GM18508 (cell line): ENCODE results near the gene SMIM45.

Source experiments
- ATAC-seq: cut with Tn5 transposase; IDR thresholded peaks from one replicate; pipeline ENCODE4 v1.9.1; 2021; ENCODE audit warnings: moderate number of reproducible peaks; ENCODE audit not compliant: insufficient read depth, unreplicated experiment

Gene SMIM45

DNA sequence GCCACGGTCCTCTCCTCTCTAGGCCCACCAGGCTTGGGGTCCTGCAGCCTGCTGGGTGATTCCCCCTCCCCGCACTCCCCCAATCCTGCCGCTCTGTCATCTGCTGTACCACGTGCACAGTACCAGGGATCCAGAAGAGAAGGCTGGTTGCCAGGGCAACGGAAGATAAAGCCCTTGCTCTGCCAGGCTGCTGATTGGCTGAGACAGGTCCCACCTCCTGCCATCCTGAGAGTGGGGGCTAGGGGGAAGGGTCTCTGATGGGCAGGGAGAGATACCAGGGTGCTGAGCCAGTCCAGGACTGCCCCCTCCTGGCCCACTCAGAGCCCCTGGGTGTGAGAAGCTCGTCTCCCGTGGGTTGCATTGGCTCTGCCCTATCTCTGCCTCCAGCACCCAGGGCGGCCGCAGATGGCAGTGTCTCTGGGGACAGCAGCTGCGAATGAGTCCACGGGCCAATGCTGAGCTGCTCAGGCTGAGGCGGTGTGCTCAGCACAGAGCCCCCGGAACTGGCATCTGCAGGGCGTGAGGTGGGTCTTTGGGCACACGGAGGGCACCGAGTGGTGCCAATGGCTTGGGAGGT lies at the start of gene SMIM45:
Gene SMIM45 (plus strand): TSS at position 253 of the 577 bp plus-strand sequence.
- no peak for ATAC-seq

DNA sequence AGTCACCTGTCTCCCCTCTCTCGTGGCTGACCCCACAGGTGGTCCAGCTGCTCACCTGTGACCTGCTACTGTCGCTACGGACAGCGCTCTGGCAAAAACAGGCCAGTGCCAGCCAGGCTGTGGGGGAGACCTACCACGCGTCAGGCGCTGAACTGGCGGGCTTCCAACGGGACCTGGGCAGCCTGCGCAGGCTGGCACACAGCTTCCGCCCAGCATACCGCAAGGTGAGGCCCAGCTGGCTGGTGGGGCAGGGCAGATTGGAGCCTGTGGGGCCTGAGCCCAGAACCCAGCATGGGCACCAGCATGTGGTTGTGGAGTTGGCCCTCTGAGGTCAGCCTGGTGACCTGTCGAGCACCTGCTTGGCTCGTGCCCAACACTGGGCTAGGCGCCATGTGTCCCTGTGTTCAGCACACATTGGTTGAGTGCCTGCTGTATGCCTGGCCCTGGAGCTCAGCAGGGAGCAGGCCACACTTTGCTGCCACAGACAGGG lies 49.0 kb upstream of the SMIM45 start:
- ATAC-seq, result no peak

- no peak for ATAC-seq
Measured at GRCh38 chr22:41904450-41905410, 47.2 kb upstream of the SMIM45 start.

GRCh38 chr22:41905411-41906202 lies 46.3 kb upstream of the SMIM45 start:
- ATAC-seq, result no peak

- ATAC-seq, result no peak
Measured at GRCh38 chr22:41906822-41907221, 45.1 kb upstream of the SMIM45 start.

- no peak for ATAC-seq
Measured at GRCh38 chr22:41907436-41908401, 44.2 kb upstream of the SMIM45 start.

DNA sequence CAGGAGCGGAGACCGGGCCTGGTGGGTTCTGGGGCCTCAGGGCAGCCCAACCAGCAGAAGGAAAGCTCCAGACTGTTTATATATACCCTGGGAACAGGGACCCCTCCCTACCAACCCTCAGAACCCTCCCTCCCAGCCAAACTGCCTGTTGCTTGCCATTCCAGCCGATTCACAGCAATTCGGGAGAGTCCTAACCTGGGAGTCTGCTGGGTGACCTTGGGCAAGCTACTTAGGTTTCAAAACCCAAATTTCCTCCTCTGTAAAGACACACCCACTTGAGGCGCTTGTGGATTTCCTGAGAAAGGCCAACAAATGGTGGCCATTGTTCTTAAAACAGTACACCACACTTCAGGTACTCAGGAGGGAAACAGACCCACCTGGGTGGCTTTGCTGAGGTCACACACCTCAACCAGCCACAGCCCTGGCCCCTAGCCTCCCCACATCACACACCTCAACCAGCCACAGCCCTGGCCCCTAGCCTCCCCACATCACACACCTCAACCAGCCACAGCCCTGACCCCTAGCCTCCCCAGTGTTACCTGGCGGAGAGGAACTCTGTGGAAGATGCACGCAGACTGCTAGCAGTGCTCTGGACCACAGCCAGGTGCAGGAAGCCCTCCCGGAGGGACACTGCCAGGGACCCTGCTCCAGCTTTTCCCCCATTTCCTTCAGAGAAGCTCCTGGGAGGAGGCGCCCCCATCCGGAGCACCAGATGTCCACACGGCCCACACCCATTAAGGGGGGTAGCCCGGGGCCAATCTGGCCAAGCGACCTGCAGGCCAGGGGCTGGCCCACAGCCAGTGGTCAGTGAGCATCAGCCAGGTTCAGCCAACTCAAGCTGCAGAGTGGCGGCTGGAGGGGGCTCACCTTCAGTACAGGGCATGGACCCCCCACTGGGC lies 43.3 kb upstream of the SMIM45 start:
- ATAC-seq, result no peak

- ATAC-seq, result no peak
Measured at GRCh38 chr22:41909310-41910049, 42.5 kb upstream of the SMIM45 start.

DNA sequence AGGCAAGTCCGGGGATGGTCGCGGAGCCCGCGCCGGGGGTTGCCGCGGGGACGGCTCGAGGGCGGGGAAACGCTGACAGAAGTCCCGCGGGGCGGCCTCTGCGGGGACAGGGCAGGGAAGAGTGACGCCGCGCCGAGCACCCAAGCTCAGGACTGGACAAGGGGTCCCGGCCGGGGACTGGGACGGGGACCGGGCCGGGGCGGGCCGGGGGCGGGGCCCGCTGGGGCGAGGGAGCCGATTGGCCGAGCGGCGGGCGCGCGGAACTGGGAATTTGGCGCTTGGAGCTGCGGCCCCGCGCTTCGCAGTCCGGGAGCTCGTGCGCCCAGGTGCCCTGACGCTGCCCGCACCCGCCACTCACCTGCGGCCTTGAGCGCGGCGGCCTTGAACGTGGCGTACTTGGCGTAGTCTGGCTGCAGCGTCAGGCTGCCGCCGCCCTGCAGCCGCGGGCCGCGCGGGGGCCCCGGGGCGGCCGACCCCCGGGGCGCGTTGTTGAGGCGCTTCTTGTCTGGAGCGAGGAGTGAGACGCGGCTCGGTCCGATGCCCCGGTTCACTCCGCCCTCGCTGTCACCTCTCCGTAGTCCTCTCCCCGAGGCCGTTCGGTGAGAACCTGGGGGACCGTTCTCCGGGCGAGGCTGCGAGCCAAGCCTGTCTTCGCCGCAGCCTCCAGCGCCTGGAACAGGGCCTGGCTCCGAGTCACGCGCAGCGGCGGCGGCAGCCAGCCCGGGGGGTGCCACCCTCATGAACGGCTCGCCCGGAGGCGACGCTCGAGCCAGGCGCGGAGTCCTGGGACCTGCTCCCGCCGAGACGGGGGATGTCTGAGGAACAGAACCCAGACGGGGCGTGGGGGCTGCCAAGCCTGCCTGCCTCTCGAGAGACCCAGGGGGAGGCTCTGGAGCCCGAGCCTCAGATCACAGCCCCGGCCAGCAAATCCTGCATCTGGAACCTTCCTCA lies 41.6 kb upstream of the SMIM45 start:
- ATAC-seq, result no peak

- no peak for ATAC-seq
Measured at GRCh38 chr22:41911001-41911611, 40.8 kb upstream of the SMIM45 start.

- ATAC-seq, result no peak
Measured at GRCh38 chr22:41912338-41913039, 39.5 kb upstream of the SMIM45 start.

- no peak for ATAC-seq
Measured at GRCh38 chr22:41913040-41913719, 38.8 kb upstream of the SMIM45 start.

DNA sequence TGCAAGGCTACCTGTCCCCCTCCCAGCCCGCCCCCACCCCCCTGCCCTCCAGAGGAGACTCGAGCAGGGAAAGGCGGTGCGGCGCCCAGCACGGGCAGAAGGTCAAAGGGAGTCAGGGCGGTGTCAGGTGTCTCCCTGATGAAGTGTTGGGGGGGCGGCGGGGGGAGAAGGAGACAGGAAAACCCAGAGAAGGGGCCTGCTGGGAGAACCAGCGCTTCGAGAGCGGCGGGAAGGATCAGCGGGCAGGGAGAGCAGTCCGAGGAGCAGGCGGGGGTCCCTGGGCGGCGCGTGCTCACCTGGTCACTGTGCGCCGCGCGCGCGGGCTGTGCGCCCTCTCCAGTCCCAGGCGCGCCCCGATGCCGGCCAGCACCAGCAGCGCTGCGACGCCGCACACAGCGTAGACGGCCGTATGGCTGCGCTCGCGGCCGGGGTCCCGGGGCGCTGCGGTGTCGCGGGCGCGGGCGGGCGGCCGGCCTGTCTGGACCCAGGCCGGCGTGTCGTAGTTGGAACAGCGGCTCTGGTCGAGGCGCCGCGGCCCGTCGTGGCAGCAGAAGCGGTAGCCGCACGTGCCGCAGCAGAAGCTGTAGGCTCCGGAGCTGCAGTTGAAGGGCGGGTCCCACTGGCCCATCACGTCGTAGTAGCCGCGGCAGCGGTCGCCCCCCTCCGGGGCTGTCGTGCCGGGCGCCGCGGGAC lies 38.0 kb upstream of the SMIM45 start:
- no peak for ATAC-seq

GRCh38 chr22:41914611-41915034 lies 37.3 kb upstream of the SMIM45 start:
- ATAC-seq, result no peak
